T-helper 1 cell (primary cell): ENCODE results near the gene RNF13.
"Not testable (repeated sequence)": the region's sequence is repeated elsewhere in the genome, so short reads cannot be mapped to it uniquely, and the experiment has no call there.

ENCODE experiments used
- DNase-seq, 5 donors: peaks; one replicate each; pipeline ENCODE4 v3.0.0-alpha.2; 2012 to 2020

Gene RNF13

GRCh38 chr3:149801639-149802038, 11.4 kb upstream of the RNF13 start:
- DNase-seq, result no peak

GRCh38 chr3:149806171-149806778, 6.7 kb upstream of the RNF13 start:
- no peak for DNase-seq

GRCh38 chr3:149808209-149808829, 4.7 kb upstream of the RNF13 start:
- peak in 4 of 5 donors; percentile 16 to 43 (median 32) for DNase-seq

- DNase-seq, result no peak
Measured at GRCh38 chr3:149809699-149810098, 3.3 kb upstream of the RNF13 start.

- no peak for DNase-seq
Measured at GRCh38 chr3:149810846-149811245, 2.2 kb upstream of the RNF13 start.

- no peak for DNase-seq
Measured at GRCh38 chr3:149812165-149812605, 830 bp upstream of the RNF13 start.

- peak in 2 of 5 donors; percentile 5 to 20 for DNase-seq
Measured at GRCh38 chr3:149813367-149814281, 609 bp downstream of the RNF13 start.

GRCh38 chr3:149815321-149815720, 2.3 kb downstream of the RNF13 start:
- no peak for DNase-seq

GRCh38 chr3:149815728-149816127, 2.7 kb downstream of the RNF13 start:
- DNase-seq, result no peak

GRCh38 chr3:149816311-149816710, 3.3 kb downstream of the RNF13 start:
- DNase-seq, result no peak

- DNase-seq, result peak in 1 of 5 donors; percentile 16
Measured at GRCh38 chr3:149816986-149817385, 4.0 kb downstream of the RNF13 start.

GRCh38 chr3:149819432-149819831, 6.4 kb downstream of the RNF13 start:
- DNase-seq, result no peak

GRCh38 chr3:149820183-149820582, 7.2 kb downstream of the RNF13 start:
- DNase-seq, result no peak

- no peak for DNase-seq
Measured at GRCh38 chr3:149826636-149827035, 13.6 kb downstream of the RNF13 start.

- no peak for DNase-seq
Measured at GRCh38 chr3:149828390-149828789, 15.4 kb downstream of the RNF13 start.

GRCh38 chr3:149829631-149830030, 16.6 kb downstream of the RNF13 start:
- not testable (repeated sequence) for DNase-seq

- no peak for DNase-seq
Measured at GRCh38 chr3:149830902-149831301, 17.9 kb downstream of the RNF13 start.

GRCh38 chr3:149831321-149831720, 18.3 kb downstream of the RNF13 start:
- DNase-seq, result no peak

GRCh38 chr3:149832086-149832485, 19.1 kb downstream of the RNF13 start:
- DNase-seq, result no peak

GRCh38 chr3:149833241-149833640, 20.2 kb downstream of the RNF13 start:
- no peak for DNase-seq

- not testable (repeated sequence) for DNase-seq
Measured at GRCh38 chr3:149838491-149838890, 25.5 kb downstream of the RNF13 start.

- not testable (repeated sequence) for DNase-seq
Measured at GRCh38 chr3:149839469-149839868, 26.5 kb downstream of the RNF13 start.

GRCh38 chr3:149839896-149840295, 26.9 kb downstream of the RNF13 start:
- DNase-seq, result no peak

GRCh38 chr3:149843502-149843901, 30.5 kb downstream of the RNF13 start:
- DNase-seq, result no peak
